GM23338 (cell line): Measurements from ENCODE around the gene EPHB3. TPM values are rescaled to one million over a fixed set of nuclear protein-coding genes. Genes with fewer than 3 reads are reported as not detected.

Experiments
- ATAC-seq: fragments of 200-7000 bp; cut with Tn5 transposase; 3 replicates; pipeline ENCODE4 v1.9.1; 2020
- DNase-seq: peaks from one replicate; pipeline ENCODE4 v3.0.0-alpha.2; 2015; ENCODE audit warnings: low spot score
- H2AFZ ChIP-seq: fragments of 200-600 bp; sonication (generic); 2 replicates; pipeline ENCODE4 v1.8.0; 2016; ENCODE audit warnings: antibody characterized with exemption, mild to moderate bottlenecking, moderate library complexity
- H3F3A ChIP-seq: fragments of 200-600 bp; sonication (generic); replicated peaks from 2 replicates; pipeline ENCODE4 v1.8.0; 2017; ENCODE audit warnings: antibody characterized with exemption, mixed run types, low read depth
- H3K27ac ChIP-seq: fragments of 200-600 bp; sonication (generic); 2 replicates; pipeline ENCODE4 v1.6.1; 2016; ENCODE audit warnings: low read depth
- H3K27me3 ChIP-seq: fragments of 200-600 bp; sonication (generic); 2 replicates; pipeline ENCODE4 v1.8.0; 2016; ENCODE audit warnings: mild to moderate bottlenecking, mixed run types, moderate library complexity; ENCODE audit not compliant: insufficient read depth
- H3K36me3 ChIP-seq: fragments of 200-600 bp; sonication (generic); 2 replicates; pipeline ENCODE4 v1.8.0; 2016; ENCODE audit warnings: mild to moderate bottlenecking; ENCODE audit not compliant: insufficient read depth
- H3K4me1 ChIP-seq: fragments of 200-600 bp; sonication (generic); 2 replicates; pipeline ENCODE4 v1.8.0; 2016; ENCODE audit warnings: mild to moderate bottlenecking, moderate library complexity; ENCODE audit not compliant: insufficient read depth
- H3K4me2 ChIP-seq: fragments of 200-600 bp; sonication (generic); 2 replicates; pipeline ENCODE4 v1.7.1; 2017; ENCODE audit warnings: mixed run types
- H3K4me3 ChIP-seq: fragments of 200-600 bp; sonication (generic); 2 replicates; pipeline ENCODE4 v1.6.1; 2016; ENCODE audit warnings: mixed run types
- H3K79me2 ChIP-seq: fragments of 200-600 bp; sonication (generic); replicated peaks from 2 replicates; pipeline ENCODE4 v1.8.0; 2017; ENCODE audit warnings: mild to moderate bottlenecking; ENCODE audit not compliant: insufficient read depth
- H3K9me2 ChIP-seq: fragments of 200-600 bp; sonication (generic); 2 replicates; pipeline ENCODE4 v1.8.0; 2017; ENCODE audit not compliant: insufficient read depth
- H4K20me1 ChIP-seq: fragments of 200-600 bp; sonication (generic); replicated peaks from 2 replicates; pipeline ENCODE4 v1.8.0; 2017; ENCODE audit warnings: mild to moderate bottlenecking; ENCODE audit not compliant: insufficient read depth
- H3K27ac Mint-ChIP-seq: 2 replicates; pipeline ENCODE4 v1.8.0; 2020; ENCODE audit warnings: inconsistent platforms, mild to moderate bottlenecking, moderate library complexity, mixed read lengths
- H3K27me3 Mint-ChIP-seq: 3 replicates; pipeline ENCODE4 v1.8.0; 2022; ENCODE audit warnings: low read depth, mild to moderate bottlenecking, moderate library complexity, mixed read lengths, inconsistent platforms; ENCODE audit not compliant: insufficient read depth, poor library complexity
- H3K36me3 Mint-ChIP-seq: 3 replicates; pipeline ENCODE4 v1.8.0; 2021; ENCODE audit warnings: low read depth, mild to moderate bottlenecking, inconsistent platforms, moderate library complexity, mixed read lengths
- H3K4me1 Mint-ChIP-seq: 3 replicates; pipeline ENCODE4 v1.8.0; 2020; ENCODE audit warnings: mild to moderate bottlenecking, inconsistent platforms, mixed read lengths
- H3K4me3 Mint-ChIP-seq: 3 replicates; pipeline ENCODE4 v1.8.0; 2021; ENCODE audit warnings: moderate library complexity, mild to moderate bottlenecking, inconsistent platforms, mixed read lengths
- H3K9me3 Mint-ChIP-seq: 3 replicates; pipeline ENCODE4 v1.8.0; 2020; ENCODE audit warnings: moderate library complexity, mild to moderate bottlenecking, inconsistent platforms, mixed read lengths
- CREB1 ChIP-seq: fragments of 250-450 bp; sonication (Bioruptor Pico); IDR thresholded peaks from 2 replicates; pipeline ENCODE4 v1.5.0; 2020; ENCODE audit warnings: low read depth, mild to moderate bottlenecking, moderate library complexity
- EZH2 ChIP-seq: fragments of 200-600 bp; sonication (generic); IDR thresholded peaks from one replicate; pipeline ENCODE4 v1.8.0; 2017; ENCODE audit warnings: antibody characterized with exemption, mild to moderate bottlenecking, low read depth; ENCODE audit not compliant: unreplicated experiment
- EZH2phosphoT487 ChIP-seq: fragments of 200-600 bp; sonication (generic); IDR thresholded peaks from one replicate; pipeline ENCODE4 v1.8.1; 2018; ENCODE audit warnings: antibody characterized with exemption; ENCODE audit not compliant: unreplicated experiment
- POLR2AphosphoS5 ChIP-seq: IDR thresholded peaks from 2 replicates; pipeline ENCODE4 v1.6.1; 2016; ENCODE audit warnings: antibody characterized with exemption, low read depth
- STAT1 ChIP-seq: IDR thresholded peaks from one replicate; pipeline ENCODE4 v1.6.1; 2016; ENCODE audit warnings: antibody characterized with exemption; ENCODE audit not compliant: unreplicated experiment
- ZNF114 ChIP-seq: fragments of 250-450 bp; sonication (Bioruptor Pico); IDR thresholded peaks from 2 replicates; pipeline ENCODE4 v1.5.0; 2020; ENCODE audit warnings: mild to moderate bottlenecking, moderate library complexity
- ZNF331 ChIP-seq: fragments of 250-450 bp; sonication (Bioruptor Pico); IDR thresholded peaks from 2 replicates; pipeline ENCODE4 v1.5.0; 2020; ENCODE audit warnings: low read depth, mild to moderate bottlenecking, moderate library complexity
- polyA plus RNA-seq: library from polyadenylated mRNA; unstranded; fragments of >200 nt; fragmentation: Nextera tagmentation; extraction: Ambion mirVana; gene quantifications from 2 replicates; pipeline ENCODE4 v1.2.1, GENCODE V29; 2016
- total RNA-seq: library from RNA; depleted of rRNA; stranded (reverse); fragments of >200 nt; shearing (Covaris generic); gene quantifications from 2 replicates; pipeline ENCODE4 v1.2.3, GENCODE V29; 2014
- TF ChIP-seq, protein P1 (sequence below), 2 experiments: fragments of 200-600 bp in 1 of 2; sonication (generic) in 1 of 2; conservative IDR thresholded peaks; 2 replicates each; pipeline versions ENCODE4 v1.5.1 to v1.6.1; 2016 to 2017; ENCODE audit warnings: antibody characterized with exemption in 2 of 2, low read depth in 2 of 2, mild to moderate bottlenecking in 2 of 2, moderate library complexity in 1 of 2

Gene EPHB3
- total and polyA plus RNA-seq, 2 experiments from 2014 or later: 0.57 to 2.0 TPM

GRCh38 chr3:184567946-184568559 lies 6.5 kb downstream of the EPHB3 start:
- H3K36me3 ChIP-seq: no peaks in the 10 kb centered on the region
- H3K27ac ChIP-seq: no peak overlapping the region
- Mint-ChIP-seq H3K4me3 (peak overlapping the region; percentile 79), H3K27ac (no peak overlapping the region), H3K27me3 (peaks cover 95% of the 10 kb centered on the region), H3K9me3 (no peaks in the 10 kb centered on the region; the same call in 2 of the 3 replicates), H3K4me1 (peaks cover 62% of the 10 kb centered on the region), H3K36me3 (no peaks in the 10 kb centered on the region)
- no peaks in the 10 kb centered on the region for H3K9me2 ChIP-seq
- peak overlapping the region; percentile 83 for H3K4me3 ChIP-seq
- peak overlapping the region; percentile 91 for H3K4me2 ChIP-seq
- peaks cover 99% of the 10 kb centered on the region for H3K27me3 ChIP-seq
- peaks cover 16% of the 10 kb centered on the region for H4K20me1 ChIP-seq
- TF ChIP-seq EZH2: peak; percentile 29
- TF ChIP-seq CREB1 (CRISPR knock-in tag): no peak
- peaks cover 50% of the 10 kb centered on the region for H3K4me1 ChIP-seq
- H2AFZ ChIP-seq: peak overlapping the region; percentile 87; the same call in 1 of the 2 replicates
- H3F3A ChIP-seq: 0 out of 2 replicates have a peak, but pooled peaks cover 3% of the 10 kb centered on the region
- ATAC-seq (no peak), DNase-seq (no peak)
- H3K79me2 ChIP-seq: no peaks in the 10 kb centered on the region

GRCh38 chr3:184568560-184568923 lies 7.0 kb downstream of the EPHB3 start:
- H3K27me3 Mint-ChIP-seq: peaks cover 93% of the 10 kb centered on the region
- ATAC-seq: peak; percentile 1

More at GRCh38 chr3:184568560-184568923, 7.0 kb downstream of the EPHB3 start:
- TF ChIP-seq CREB1 (CRISPR knock-in tag): no peak
- no peak for TF ChIP-seq EZH2phosphoT487
- no peak for TF ChIP-seq POLR2AphosphoS5
- TF ChIP-seq, protein P1, sequence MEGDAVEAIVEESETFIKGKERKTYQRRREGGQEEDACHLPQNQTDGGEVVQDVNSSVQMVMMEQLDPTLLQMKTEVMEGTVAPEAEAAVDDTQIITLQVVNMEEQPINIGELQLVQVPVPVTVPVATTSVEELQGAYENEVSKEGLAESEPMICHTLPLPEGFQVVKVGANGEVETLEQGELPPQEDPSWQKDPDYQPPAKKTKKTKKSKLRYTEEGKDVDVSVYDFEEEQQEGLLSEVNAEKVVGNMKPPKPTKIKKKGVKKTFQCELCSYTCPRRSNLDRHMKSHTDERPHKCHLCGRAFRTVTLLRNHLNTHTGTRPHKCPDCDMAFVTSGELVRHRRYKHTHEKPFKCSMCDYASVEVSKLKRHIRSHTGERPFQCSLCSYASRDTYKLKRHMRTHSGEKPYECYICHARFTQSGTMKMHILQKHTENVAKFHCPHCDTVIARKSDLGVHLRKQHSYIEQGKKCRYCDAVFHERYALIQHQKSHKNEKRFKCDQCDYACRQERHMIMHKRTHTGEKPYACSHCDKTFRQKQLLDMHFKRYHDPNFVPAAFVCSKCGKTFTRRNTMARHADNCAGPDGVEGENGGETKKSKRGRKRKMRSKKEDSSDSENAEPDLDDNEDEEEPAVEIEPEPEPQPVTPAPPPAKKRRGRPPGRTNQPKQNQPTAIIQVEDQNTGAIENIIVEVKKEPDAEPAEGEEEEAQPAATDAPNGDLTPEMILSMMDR (conservative IDR thresholded peaks at IDR 0.05; ENCODE audit: low read depth in 2 of 2): no peak
- no peak for TF ChIP-seq ZNF114 (CRISPR knock-in tag)
- TF ChIP-seq STAT1: no peak
- no peak for TF ChIP-seq EZH2
- no peak for TF ChIP-seq ZNF331
- Mint-ChIP-seq H3K4me1 (peaks cover 62% of the 10 kb centered on the region), H3K4me3 (peak overlapping the region; percentile 79), H3K9me3 (no peaks in the 10 kb centered on the region; the same call in 2 of the 3 replicates), H3K27ac (no peak overlapping the region), H3K36me3 (no peaks in the 10 kb centered on the region)
- Histone ChIP-seq H3K27ac (no peak overlapping the region), H3K36me3 (no peaks in the 10 kb centered on the region), H3K27me3 (peaks cover 98% of the 10 kb centered on the region), H3K4me1 (peaks cover 50% of the 10 kb centered on the region), H3K79me2 (no peaks in the 10 kb centered on the region), H3K4me2 (peak overlapping the region; percentile 91), H3K4me3 (peak overlapping the region; percentile 83), H2AFZ (peak overlapping the region; percentile 87; the same call in 1 of the 2 replicates), H4K20me1 (peaks cover 11% of the 10 kb centered on the region), H3F3A (no peaks in the 10 kb centered on the region), H3K9me2 (no peaks in the 10 kb centered on the region)
- no peak for DNase-seq
